ENCODE data around the gene EHD1.

- TF ChIP-seq POLR2A (IDR thresholded peaks at IDR 0.05; ENCODE audit: control extremely low read depth in 1 of 2, low read depth in 2 of 2, low read length in 2 of 2) (no peak), CREB1 (IDR thresholded peaks at IDR 0.05) (no peak)
These were observed 23.6 kb downstream of the EHD1 start for GRCh38 chr11:64854534-64855502.
